Esophagus mucosa (tissue), 1 donor: ENCODE results near the gene PLB1. TPM values are rescaled to one million over a fixed set of nuclear protein-coding genes. Genes with fewer than 3 reads are reported as not detected.

Experiments used
- ATAC-seq: fragments of 200-7000 bp; cut with Tn5 transposase; one replicate; pipeline ENCODE4 v1.9.1; 2020
- total RNA-seq: library from RNA; stranded (reverse); gene quantifications from one replicate; pipeline ENCODE4 v1.2.4, GENCODE V29; 2023
- donor health status: DM: yes; HTN: yes; CAD: no.

The PLB1 gene
- total RNA-seq, 1 donor from 2014 or later, result 1.6 TPM

DNA sequence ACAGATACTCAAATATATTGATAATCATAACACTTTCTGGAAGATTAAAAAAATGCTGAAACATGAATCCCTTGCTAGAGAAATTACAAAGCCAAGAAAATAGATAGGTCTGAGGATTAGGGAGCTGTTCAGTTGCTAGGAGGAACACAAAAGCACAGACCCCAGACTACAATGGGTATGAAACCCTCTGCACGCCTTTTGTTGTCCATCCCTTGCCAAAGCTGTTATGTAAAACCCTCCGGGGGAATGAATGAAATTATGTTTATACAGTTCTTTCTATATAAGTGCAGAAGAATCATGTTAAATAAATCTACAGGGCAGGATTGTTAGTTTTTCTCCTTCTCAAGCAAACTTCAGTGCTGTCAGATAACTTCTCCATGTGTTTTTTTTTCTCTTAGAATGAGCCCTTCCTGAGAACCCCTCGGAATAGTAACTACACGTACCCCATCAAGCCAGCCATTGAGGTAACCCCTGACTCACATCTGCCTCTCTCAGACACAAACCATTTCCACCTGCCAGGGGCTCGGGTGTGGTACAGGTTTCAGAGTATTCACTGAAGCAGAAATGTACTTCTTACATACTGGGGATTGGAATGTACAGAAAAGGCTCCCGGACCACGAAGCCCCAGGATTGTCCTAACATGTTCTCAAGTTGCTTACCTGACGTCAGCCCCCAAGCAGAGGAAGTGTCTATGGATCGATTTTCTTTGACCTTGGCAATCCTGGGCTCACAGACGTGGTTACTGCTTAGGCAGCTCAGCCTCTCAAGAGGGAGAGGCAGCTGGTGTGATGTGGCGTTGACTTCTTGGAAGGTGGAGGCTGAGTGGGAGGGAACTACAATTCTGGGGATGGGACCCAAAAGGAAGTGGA lies 118.0 kb downstream of the PLB1 start:
- ATAC-seq, result peak; percentile 88

DNA sequence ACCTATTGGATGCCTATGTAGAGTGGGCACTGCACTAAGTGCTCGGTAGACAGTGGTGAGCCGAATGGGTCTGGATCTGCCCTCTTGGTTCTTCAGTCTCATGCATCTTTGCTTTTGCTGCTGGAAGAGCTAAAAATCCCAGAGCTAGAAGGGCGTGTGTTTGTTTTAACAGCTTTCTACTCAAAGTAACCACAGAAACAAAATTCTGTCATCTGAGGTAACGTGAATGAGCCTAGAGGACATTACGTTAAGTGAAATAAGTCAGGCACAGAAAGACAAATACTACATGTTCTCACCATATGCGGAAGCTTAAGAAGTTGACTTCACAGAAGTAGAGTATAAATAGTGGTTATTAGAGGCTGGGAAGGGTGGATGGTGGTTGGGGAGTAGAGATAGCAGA lies 119.8 kb downstream of the PLB1 start:
- no peak for ATAC-seq

DNA sequence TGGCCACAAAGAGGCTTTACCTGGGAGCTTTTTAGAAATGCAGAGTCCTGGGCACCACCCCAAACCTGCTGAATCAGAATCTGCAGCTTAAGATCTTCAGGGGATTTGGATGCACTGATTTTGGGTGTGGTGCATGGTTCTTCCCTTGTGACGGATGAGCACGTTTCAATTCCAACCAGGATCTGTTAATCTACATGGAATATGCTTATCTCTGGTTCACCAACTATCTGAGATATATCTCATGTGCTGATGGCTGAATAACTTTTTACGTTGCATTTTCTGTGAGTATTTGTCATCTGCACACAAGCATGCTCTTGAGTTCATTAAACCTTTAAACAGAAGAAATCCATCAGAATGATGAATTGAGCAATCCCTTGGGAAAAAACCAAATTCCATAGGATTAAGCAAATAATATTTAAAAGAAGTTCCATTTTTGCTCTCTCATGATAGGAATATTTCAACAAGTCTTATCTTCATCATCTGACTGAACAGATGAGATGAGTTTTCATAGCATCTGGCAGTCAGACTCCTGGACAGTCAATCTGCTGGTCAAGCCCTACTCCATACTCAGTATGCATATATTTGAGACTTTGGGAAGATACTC lies 120.6 kb downstream of the PLB1 start:
- ATAC-seq, result no peak

DNA sequence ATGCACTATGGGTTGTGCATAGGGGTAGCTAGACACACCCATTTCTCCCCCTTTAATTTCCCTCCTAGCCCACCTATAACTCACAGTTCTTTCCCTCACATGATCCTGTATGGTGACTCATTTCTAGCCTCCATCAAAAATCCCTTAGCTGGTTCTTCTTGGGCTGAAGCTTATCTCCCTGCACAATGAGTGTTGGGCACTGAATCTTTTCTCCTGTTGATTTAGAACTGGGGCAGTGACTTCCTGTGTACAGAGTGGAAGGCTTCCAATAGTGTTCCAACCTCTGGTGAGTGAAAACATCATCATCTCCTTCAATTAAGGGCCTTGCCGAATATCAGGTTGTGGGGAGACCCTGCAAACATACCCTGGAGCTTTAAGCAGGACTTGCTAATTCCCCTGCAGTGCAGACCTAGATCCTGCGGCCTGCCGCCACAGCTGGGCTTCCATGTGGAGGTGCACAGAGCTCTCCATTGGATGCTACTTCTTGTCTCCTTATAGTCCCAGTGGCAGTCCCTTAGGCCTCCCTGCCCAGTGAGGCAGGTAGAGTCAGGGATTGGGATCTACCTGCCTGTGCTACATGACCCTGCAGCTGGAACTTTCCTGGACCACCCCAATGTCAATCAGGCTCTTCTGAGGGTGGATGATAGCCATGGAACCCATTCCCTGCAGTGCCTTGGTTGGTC lies 121.8 kb downstream of the PLB1 start:
- no peak for ATAC-seq

DNA sequence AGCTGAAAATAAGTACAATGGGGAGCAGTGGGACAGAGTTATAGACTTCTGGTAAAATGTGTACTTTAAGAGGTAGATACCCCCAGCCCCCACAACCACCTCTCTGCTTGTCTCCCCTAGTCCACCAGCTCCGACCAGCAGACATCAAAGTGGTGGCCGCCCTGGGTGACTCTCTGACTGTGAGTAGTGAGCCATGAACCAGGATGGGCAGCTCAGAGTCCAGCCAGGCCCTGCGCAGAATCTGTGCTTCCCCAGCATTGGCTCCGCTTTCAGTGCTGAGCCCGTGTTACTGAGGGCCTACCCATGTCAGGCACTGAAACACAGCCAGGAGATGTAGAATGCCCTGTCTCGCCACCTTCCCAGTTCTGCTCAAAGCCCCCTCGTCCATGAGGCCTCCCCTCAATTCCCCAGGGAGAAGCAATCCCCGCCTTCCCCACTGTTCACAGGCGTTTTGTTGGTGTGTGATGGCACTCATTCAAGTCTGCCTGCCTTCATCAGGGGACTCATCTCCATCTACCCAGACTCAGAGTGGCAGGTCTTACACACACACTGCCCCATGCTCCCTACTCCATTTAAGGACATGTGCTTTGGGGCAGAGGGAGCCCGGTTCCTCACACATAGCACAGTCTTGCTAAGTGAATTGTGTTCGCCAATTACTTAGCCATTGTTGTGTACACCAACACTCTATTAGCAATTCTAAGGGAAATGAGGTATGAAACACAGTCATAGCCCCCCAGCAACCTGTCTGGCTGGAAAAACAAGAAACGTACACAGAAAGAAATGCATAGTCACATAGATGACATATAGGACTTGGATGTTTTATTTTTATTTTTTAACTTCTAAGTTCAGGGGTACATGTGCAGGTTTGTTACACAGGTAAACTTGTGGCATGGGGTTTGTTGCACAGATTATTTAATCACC lies 122.6 kb downstream of the PLB1 start:
- peak; percentile 11 for ATAC-seq

- ATAC-seq, result no peak
Observed at GRCh38 chr2:28619213-28620196, 123.6 kb downstream of the PLB1 start.

- ATAC-seq, result no peak
Observed at GRCh38 chr2:28620291-28620793, 124.5 kb downstream of the PLB1 start.

DNA sequence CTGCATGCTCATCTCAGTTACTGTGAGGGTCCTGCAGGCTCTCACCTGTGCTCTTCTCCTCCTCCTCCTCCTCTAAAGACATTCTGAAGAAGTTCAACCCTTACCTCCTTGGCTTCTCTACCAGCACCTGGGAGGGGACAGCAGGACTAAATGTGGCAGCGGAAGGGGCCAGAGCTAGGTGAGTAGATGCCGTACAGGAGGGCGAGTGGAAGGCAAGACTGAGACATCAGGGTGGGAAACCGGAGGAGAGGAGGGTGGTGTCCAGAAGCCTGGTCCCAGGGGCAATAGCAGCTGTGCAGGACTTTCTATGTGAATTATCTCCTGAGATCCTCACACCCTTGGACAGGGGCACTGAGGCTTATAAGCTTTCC lies 124.9 kb downstream of the PLB1 start:
- ATAC-seq, result no peak

DNA sequence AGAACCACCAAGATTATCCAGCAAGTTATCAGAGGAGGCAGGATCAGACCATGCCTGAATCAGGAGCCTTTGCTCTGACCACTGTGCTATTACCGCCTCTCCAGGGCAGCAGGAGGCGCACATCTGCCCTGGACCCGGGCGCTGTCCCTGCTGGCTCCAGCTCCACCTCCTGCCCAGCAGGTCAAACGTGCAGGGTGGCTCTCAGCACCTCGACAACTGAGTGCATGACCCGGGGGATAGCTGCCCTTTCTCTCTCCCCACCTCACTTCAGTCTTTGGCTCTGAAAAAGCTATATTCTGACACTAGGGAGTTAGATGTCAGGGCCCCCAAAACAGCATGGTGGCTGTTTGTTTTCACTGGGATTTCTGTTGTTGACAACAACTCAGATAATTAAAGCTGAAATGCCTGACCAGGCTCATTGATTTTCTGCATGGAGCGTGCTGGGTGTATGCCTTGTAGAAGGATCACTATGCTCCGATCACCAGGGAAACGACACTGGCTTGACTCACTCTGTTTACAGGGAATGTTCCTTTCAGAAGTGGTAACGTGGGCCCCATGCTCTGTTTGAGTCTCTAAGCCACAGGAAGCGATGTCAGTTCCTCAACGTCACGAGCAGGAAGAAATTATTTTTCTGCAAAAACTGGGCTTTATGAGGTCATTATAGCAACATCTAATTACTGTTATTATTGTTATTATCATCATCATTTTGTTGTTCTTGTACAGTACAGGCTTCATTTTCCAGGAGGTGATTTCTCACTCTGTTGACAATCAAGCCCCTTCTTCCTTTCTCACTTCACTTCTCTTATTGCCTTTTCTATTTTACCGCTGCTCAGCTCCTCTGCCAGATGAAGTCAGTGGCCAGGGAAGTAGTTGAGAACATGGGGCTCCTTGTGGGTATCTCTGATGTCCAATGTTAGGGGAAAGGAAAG lies 125.6 kb downstream of the PLB1 start:
- peak; percentile 83 for ATAC-seq

- ATAC-seq, result peak; percentile 17
Observed at GRCh38 chr2:28622101-28622499, 126.2 kb downstream of the PLB1 start.

- no peak for ATAC-seq
Observed at GRCh38 chr2:28623582-28624405, 127.9 kb downstream of the PLB1 start.

DNA sequence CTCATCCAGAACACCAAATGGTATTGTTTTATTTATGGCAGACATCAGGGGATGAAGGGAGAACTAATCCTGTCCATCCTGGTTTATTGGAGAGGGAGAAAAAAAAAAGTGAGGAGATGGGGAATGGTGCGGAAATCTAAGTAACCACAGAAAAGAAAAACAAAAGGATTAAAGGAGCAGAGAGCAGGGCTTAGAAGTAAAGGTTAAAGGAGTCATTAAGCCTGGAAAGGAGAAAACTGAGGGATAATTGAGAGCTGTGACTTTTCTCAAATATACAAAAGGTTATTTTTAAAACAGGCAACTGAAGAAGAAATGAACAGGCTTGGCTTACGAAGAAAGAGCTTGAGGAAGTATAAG lies 128.6 kb downstream of the PLB1 start:
- no peak for ATAC-seq

DNA sequence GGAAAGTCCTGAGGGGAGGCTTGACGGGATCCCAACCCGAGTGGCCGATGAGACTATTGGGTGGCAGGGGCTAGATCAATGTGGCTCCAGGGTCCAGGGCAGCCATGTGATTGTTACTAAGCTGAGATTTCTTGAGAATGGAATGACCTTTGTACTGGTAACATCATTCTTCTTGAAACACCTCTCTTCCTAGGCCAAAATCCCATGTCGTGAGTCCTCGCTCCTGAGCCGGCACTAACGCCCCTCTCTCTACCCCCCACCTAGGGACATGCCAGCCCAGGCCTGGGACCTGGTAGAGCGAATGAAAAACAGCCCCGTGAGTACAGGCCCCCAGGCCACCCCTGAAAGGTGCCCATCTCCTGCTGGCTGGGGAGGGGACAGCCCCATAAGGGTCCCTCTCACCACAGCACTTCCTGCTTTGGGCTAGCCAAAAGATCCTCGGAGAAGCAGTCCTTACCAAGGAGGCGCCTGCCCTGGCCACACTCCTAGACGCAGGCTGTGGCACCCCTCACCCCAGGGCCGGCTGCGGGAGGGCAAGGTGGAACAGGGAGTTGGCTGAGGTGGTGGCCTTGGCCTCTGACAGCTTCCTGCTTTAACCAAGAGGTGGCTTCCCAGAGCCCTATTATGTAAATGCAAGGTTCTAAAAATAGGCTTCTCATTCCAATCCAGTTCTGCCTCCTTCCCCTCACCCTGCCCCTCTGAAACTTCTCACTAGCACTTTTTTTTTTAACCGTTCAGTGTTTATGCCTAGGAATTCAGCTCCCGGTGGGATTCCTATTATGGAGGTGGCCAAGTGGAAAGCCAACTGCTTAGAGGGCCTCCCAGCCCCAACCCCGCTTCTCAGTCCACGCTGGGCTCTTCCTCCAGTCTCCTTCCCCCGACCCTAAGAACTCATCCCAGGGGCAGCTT lies 129.2 kb downstream of the PLB1 start:
- peak; percentile 67 for ATAC-seq

DNA sequence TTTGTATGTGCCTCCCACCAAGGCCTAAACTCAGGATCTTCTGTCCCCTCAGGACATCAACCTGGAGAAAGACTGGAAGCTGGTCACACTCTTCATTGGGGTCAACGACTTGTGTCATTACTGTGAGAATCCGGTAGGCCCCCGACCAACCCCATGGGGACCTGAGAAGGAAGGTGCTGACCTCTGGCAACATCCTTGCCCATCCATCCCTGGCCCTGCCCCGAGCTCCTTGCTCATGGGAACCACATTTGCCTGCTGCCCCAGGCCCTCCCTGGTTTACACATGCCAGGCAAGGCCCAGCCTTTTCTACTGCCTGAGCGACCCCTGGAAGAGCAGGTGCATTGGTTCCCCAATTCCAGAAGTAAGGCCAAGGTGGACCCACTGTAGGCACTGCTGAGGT lies 130.5 kb downstream of the PLB1 start:
- no peak for ATAC-seq

DNA sequence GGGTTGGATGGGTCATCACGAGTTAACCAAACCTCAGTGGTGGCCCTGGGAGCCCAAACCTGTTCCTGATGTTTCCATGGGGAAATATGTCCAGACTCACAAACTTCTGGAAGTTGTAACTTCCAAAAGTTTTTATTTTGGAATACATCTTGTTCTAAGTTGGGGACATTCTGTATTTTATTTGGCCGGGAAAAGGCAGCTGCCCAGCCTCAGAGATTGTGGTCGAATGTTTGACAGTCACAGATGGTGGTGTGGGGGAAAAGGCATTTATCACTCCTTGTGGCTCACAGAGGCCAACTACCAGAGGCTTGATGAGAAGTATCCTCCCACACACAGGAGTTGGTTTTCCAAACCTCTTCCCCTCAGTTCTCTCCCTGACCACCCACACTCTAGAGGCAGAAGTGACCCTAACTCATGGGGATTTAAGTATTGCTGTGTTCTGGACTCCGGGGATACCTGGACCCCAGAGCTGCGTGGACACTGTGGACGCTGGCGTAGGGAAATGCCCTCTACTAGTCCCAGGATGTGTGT lies 131.1 kb downstream of the PLB1 start:
- no peak for ATAC-seq

- ATAC-seq, result no peak
Observed at GRCh38 chr2:28627722-28628480, 132.0 kb downstream of the PLB1 start.

GRCh38 chr2:28628506-28628905 lies 132.6 kb downstream of the PLB1 start:
- ATAC-seq, result no peak
